MCF 10A (cell line): ENCODE results near the gene CNPY1. TPM values are rescaled to one million over a fixed set of nuclear protein-coding genes. Genes with fewer than 3 reads are reported as not detected.

Source experiments
- BruUV-seq: library from RNA; stranded (reverse); fragments of 400-500 nt; replicated peaks from 2 replicates; lab custom pipeline; 2021; lab: Mats Ljungman, UMichigan
- CTCF ChIA-PET: fragments of 300-600 bp; sonication (Branson Sonifier 250); formaldehyde crosslinking; extraction: SDS; loops from one replicate; lab custom pipeline; 2021; ENCODE audit warnings: antibody characterized with exemption, inconsistent platforms; lab: Yijun Ruan, JAX
- POLR2A ChIA-PET: fragments of 300-600, 350-650 bp; sonication (Branson Sonifier 250); formaldehyde crosslinking; extraction: SDS; loops from one replicate; lab custom pipeline; 2020; ENCODE audit warnings: antibody characterized with exemption, inconsistent platforms; lab: Yijun Ruan, JAX
- DNase-seq: peaks from one replicate; pipeline ENCODE4 v3.0.0-alpha.2; 2018; ENCODE audit not compliant: unreplicated experiment
- H3K27ac Mint-ChIP-seq: one replicate; pipeline ENCODE4 v1.8.0; 2022; ENCODE audit warnings: mild to moderate bottlenecking, low read depth, mixed read lengths; ENCODE audit not compliant: unreplicated experiment
- H3K27me3 Mint-ChIP-seq: one replicate; pipeline ENCODE4 v1.8.0; 2022; ENCODE audit warnings: mixed read lengths; ENCODE audit not compliant: insufficient read depth, unreplicated experiment
- H3K36me3 Mint-ChIP-seq: one replicate; pipeline ENCODE4 v1.8.0; 2022; ENCODE audit warnings: mild to moderate bottlenecking, moderate library complexity, mixed read lengths; ENCODE audit not compliant: insufficient read depth, unreplicated experiment
- H3K4me1 Mint-ChIP-seq: one replicate; pipeline ENCODE4 v1.8.0; 2022; ENCODE audit warnings: mixed read lengths; ENCODE audit not compliant: insufficient read depth, unreplicated experiment
- H3K4me3 Mint-ChIP-seq: one replicate; pipeline ENCODE4 v1.8.0; 2022; ENCODE audit warnings: mild to moderate bottlenecking, moderate library complexity, mixed read lengths; ENCODE audit not compliant: unreplicated experiment
- H3K9me3 Mint-ChIP-seq: one replicate; pipeline ENCODE4 v1.8.0; 2022; ENCODE audit warnings: mixed read lengths; ENCODE audit not compliant: unreplicated experiment
- intact Hi-C: fragments of 100-400 bp; cut with micrococcal nuclease; formaldehyde crosslinking; loops from 2 replicates; pipeline ENCODE4 v1.14.1; 2022
- total RNA-seq: library from RNA; stranded (reverse); gene quantifications from 2 replicates; pipeline ENCODE4 v1.2.3, GENCODE V29; 2022
- TF ChIP-seq, protein P1 (sequence below): fragments of 200-600 bp; IDR thresholded peaks from one replicate; pipeline ENCODE4 v1.8.0; 2022; ENCODE audit warnings: antibody characterized with exemption, mild to moderate bottlenecking; ENCODE audit not compliant: unreplicated experiment

Gene CNPY1
- total RNA-seq, 1 experiment from 2014 or later, result not detected

DNA sequence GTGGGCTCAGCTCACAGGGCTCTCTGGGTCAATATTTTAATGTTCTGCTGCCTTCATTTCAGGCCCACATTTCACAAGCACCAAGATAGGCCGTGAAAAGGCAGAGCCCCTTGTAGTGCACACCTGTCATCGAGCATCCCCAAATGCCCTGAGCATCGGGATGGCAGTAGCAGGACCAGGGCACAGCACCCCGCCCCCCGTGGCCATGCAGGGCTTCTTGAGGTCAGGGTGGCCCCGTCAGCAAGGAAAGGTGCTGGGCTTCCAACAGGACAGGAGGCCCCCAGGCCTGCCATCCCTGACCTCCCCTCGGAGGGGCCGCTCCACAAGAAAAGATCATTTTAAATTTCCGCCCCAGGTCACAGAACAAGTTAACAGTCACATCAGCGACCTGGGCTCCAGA lies 2.9 kb upstream of the CNPY1 start:
- Mint-ChIP-seq H3K27me3 (no peaks in the 10 kb centered on the region), H3K27ac (no peak overlapping the region), H3K9me3 (peaks cover 8% of the 10 kb centered on the region), H3K36me3 (no peaks in the 10 kb centered on the region), H3K4me3 (no peak overlapping the region), H3K4me1 (peaks cover 6% of the 10 kb centered on the region)
- TF ChIP-seq, protein P1, sequence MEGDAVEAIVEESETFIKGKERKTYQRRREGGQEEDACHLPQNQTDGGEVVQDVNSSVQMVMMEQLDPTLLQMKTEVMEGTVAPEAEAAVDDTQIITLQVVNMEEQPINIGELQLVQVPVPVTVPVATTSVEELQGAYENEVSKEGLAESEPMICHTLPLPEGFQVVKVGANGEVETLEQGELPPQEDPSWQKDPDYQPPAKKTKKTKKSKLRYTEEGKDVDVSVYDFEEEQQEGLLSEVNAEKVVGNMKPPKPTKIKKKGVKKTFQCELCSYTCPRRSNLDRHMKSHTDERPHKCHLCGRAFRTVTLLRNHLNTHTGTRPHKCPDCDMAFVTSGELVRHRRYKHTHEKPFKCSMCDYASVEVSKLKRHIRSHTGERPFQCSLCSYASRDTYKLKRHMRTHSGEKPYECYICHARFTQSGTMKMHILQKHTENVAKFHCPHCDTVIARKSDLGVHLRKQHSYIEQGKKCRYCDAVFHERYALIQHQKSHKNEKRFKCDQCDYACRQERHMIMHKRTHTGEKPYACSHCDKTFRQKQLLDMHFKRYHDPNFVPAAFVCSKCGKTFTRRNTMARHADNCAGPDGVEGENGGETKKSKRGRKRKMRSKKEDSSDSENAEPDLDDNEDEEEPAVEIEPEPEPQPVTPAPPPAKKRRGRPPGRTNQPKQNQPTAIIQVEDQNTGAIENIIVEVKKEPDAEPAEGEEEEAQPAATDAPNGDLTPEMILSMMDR, result no peak
- no TSS peak for BruUV-seq
- ChIA-PET POLR2A (no interaction called here), CTCF (interaction anchor here (0.6 kb wide), 1 partner anchor 48 kb away, joined by 4 read pairs; no protein-coding TSS in a partner anchor)
- intact Hi-C loops, result no loop called here
- DNase-seq, result no peak

DNA sequence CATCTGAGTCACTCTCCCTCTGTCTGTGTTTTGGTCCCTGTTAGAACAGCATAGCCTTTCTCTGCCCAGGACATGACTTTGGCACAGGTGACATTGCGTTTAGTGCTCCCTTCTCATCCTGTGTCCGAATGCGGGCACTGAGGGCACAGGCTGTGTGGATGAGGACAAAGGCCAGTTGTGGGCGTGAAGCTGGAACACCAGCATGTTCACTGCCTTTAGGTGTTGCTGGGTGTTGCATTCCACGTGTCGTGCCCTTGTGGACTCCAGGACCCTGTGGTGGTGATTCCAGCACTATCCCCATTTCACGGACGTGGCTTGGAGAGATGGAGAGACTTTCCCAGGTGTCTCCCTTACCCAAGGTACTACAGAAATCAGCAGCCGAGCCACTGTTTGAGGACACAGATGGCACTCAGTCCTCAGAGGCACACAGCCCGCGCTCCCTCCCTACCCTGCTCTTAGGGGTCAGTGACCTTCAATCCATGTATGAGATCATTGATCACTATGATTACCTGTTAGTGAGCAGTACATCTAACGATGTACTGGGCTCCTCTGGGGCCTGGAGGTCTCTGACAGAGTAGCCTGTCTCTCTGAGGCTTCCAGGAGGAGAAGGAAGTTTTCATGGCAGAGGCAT lies 917 bp upstream of the CNPY1 start:
- no peak for DNase-seq
- ChIA-PET CTCF (interaction anchor here (0.7 to 0.8 kb wide), 3 partner anchors 14 to 1232 kb away, joined by 3 read pairs; no protein-coding TSS in a partner anchor), POLR2A (no interaction called here)
- Mint-ChIP-seq H3K4me1 (peaks cover 6% of the 10 kb centered on the region), H3K9me3 (no peaks in the 10 kb centered on the region), H3K36me3 (no peaks in the 10 kb centered on the region), H3K27me3 (no peaks in the 10 kb centered on the region), H3K27ac (no peak overlapping the region), H3K4me3 (no peak overlapping the region)
- intact Hi-C loops, result no loop called here
- TF ChIP-seq, protein P1, result no peak
- no TSS peak for BruUV-seq

DNA sequence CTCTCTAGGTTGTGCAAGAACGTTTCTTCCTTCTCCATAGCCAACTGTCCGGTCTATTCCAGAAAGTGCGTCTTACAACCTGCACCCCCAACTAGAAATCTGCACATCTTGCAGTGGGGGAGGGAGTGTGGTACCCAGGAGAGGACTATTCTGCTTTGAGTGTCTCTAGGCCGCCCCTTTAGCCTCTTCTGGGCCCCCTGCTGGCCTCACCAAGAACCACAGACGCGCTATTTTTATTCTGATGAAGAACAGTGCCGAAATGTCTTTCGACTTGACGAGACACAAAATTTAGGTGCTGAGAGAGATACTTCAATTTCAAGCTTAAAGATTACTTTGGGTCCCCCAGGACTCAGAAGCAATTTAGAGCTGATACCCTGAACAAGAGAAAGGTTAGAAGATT lies 1.0 kb downstream of the CNPY1 start:
- POLR2A ChIA-PET, result no interaction called here
- no peaks in the 10 kb centered on the region for H3K9me3 Mint-ChIP-seq
- no peaks in the 10 kb centered on the region for H3K27me3 Mint-ChIP-seq
- TF ChIP-seq, protein P1, result no peak
- peaks cover 6% of the 10 kb centered on the region for H3K4me1 Mint-ChIP-seq
- intact Hi-C loops, result no loop called here
- H3K36me3 Mint-ChIP-seq, result no peaks in the 10 kb centered on the region
- CTCF ChIA-PET, result interaction anchor here (1.0 to 2.9 kb wide), 2 partner anchors 38 to 165 kb away, joined by 3 to 10 read pairs; no protein-coding TSS in a partner anchor
- BruUV-seq, result no TSS peak
- DNase-seq, result no peak
- H3K4me3 Mint-ChIP-seq, result no peak overlapping the region
- H3K27ac Mint-ChIP-seq, result no peak overlapping the region

DNA sequence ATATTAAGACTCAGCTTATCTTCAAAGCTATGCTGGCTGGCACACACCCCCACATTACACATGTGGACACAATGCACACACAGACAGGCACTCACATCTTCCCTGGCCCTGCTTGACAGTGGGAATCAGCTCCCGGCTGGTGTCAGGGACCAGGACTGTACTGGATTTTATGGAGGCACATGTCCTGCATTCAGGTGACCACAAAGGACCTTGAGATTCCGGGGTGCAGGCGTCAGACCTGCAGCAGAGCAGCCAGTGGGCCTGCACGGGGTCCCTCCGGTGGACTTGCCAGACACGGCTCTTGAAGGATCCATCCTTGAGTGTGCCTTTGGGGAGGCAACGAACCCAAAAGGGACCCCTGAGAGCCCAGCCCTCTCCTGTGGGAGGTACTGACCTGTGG lies 1.9 kb downstream of the CNPY1 start:
- peaks cover 6% of the 10 kb centered on the region for H3K27me3 Mint-ChIP-seq
- no peak for DNase-seq
- peaks cover 6% of the 10 kb centered on the region for H3K4me1 Mint-ChIP-seq
- TF ChIP-seq, protein P1, result no peak
- CTCF ChIA-PET, result interaction anchor here (0.9 to 2.9 kb wide), 3 partner anchors 37 to 164 kb away, joined by 3 to 10 read pairs (median 3); no protein-coding TSS in a partner anchor
- H3K9me3 Mint-ChIP-seq, result no peaks in the 10 kb centered on the region
- POLR2A ChIA-PET, result no interaction called here
- BruUV-seq, result no TSS peak
- no peak overlapping the region for H3K27ac Mint-ChIP-seq
- intact Hi-C loops, result no loop called here
- no peaks in the 10 kb centered on the region for H3K36me3 Mint-ChIP-seq
- no peak overlapping the region for H3K4me3 Mint-ChIP-seq
